HepG2 (cell line): ENCODE results near the gene ETV5. TPM values are rescaled to one million over a fixed set of nuclear protein-coding genes. Genes with fewer than 3 reads are reported as not detected.

Experiments
- ATAC-seq: fragments of 200-7000 bp; cut with Tn5 transposase; 3 replicates; pipeline ENCODE4 v1.9.1; 2020; ENCODE audit warnings: mild to moderate bottlenecking, moderate library complexity
- BruUV-seq: library from RNA; stranded (reverse); fragments of 400-500 nt; replicated peaks from 2 replicates; lab custom pipeline; 2021; lab: Mats Ljungman, UMichigan
- CTCF ChIA-PET: fragments of 300-600 bp; formaldehyde crosslinking; extraction: SDS; loops from one replicate; lab custom pipeline; 2021; ENCODE audit warnings: low total read pairs, inconsistent platforms, low intra/inter-chr PET ratio; lab: Yijun Ruan, JAX
- POLR2A ChIA-PET: fragments of 350-600 bp; sonication (Branson Sonifier 250); formaldehyde crosslinking; loops from one replicate; lab custom pipeline; 2020; ENCODE audit warnings: antibody characterized with exemption, inconsistent platforms; lab: Yijun Ruan, JAX
- DNase-seq: peaks from one replicate; pipeline ENCODE4 v3.0.0-alpha.2; 2015; ENCODE audit warnings: low spot score
- FAIRE-seq: peaks from 3 replicates; lab custom pipeline; 2011; peaks lifted over from hg19 to GRCh38; lab: Jason Lieb, UNC
- H2AFZ ChIP-seq: one replicate; pipeline ENCODE4 v1.6.1; 2011; ENCODE audit warnings: low read length, inconsistent platforms
- H3K27ac ChIP-seq: fragments of 300-600 bp; 3 replicates; pipeline ENCODE4 v1.8.0; 2011; ENCODE audit warnings: mixed run types, mild to moderate bottlenecking, mixed read lengths, low read length, inconsistent platforms; ENCODE audit not compliant: insufficient read depth; ENCODE audit errors: extremely low read length
- H3K27me3 ChIP-seq, 2 experiments: fragments of 200-600 bp in 1 of 2; 2 replicates in 1 of 2; 3 replicates in 1 of 2; pipeline versions ENCODE4 v1.6.0 to v1.8.0; 2011; ENCODE audit warnings: low read length in 2 of 2, mild to moderate bottlenecking in 2 of 2, moderate library complexity in 2 of 2, inconsistent platforms in 1 of 2; ENCODE audit not compliant: insufficient read depth in 2 of 2, control insufficient read depth in 1 of 2
- H3K36me3 ChIP-seq, 2 experiments: fragments of 200-600 bp in 1 of 2; replicated peaks in 1 of 2; 2 replicates in 1 of 2; 3 replicates in 1 of 2; pipeline versions ENCODE4 v1.5.1 to v1.8.0; 2011; ENCODE audit warnings: low read length in 2 of 2, inconsistent platforms in 1 of 2; ENCODE audit not compliant: insufficient read depth in 2 of 2, control insufficient read depth in 1 of 2
- H3K4me1 ChIP-seq: 2 replicates; pipeline ENCODE4 v1.5.1; 2012; ENCODE audit warnings: low read length, inconsistent platforms; ENCODE audit not compliant: insufficient read depth
- H3K4me2 ChIP-seq: 2 replicates; pipeline ENCODE4 v1.6.0; 2011; ENCODE audit warnings: low read depth, low read length, inconsistent platforms
- H3K4me3 ChIP-seq, 3 experiments: fragments of 200-600 bp in 1 of 3; sonication (generic), shearing (Covaris generic) in 1 of 3; replicated peaks in 1 of 3; 2 replicates each; pipeline ENCODE4 v1.5.1; 2011 to 2016; ENCODE audit warnings: low read length in 3 of 3, inconsistent platforms in 2 of 3, low read depth in 2 of 3, mild to moderate bottlenecking in 2 of 3, control low read depth in 1 of 3, mixed read lengths in 1 of 3; ENCODE audit not compliant: insufficient read depth in 1 of 3
- H3K79me2 ChIP-seq: one replicate; pipeline ENCODE4 v1.6.1; 2011; ENCODE audit warnings: low read length, inconsistent platforms; ENCODE audit not compliant: insufficient read depth
- H3K9ac ChIP-seq: 2 replicates; pipeline ENCODE4 v1.6.0; 2011; ENCODE audit warnings: mild to moderate bottlenecking, low read depth, low read length, inconsistent platforms; ENCODE audit not compliant: insufficient read depth
- H3K9me3 ChIP-seq: 2 replicates; pipeline ENCODE4 v1.5.1; 2012; ENCODE audit warnings: mild to moderate bottlenecking, low read length
- H4K20me1 ChIP-seq: 2 replicates; pipeline ENCODE4 v1.6.0; 2011; ENCODE audit warnings: inconsistent platforms, mild to moderate bottlenecking, low read length, moderate library complexity; ENCODE audit not compliant: insufficient read depth
- HHEX ChIP-seq: IDR thresholded peaks from 2 replicates; pipeline ENCODE4 v1.6.1; 2016; ENCODE audit warnings: control low read depth
- MIXL1 ChIP-seq: IDR thresholded peaks from 2 replicates; pipeline ENCODE4 v1.6.1; 2016
- MXI1 ChIP-seq: IDR thresholded peaks from 3 replicates; pipeline ENCODE4 v1.6.1; 2012; ENCODE audit warnings: low read depth, low read length, inconsistent platforms, borderline replicate concordance
- NFYB ChIP-seq: sonication (generic); formaldehyde crosslinking; IDR thresholded peaks from 2 replicates; pipeline ENCODE4 v1.4.0; 2020; ENCODE audit warnings: missing genetic modification reagents
- PRDM15 ChIP-seq: sonication (generic); formaldehyde crosslinking; IDR thresholded peaks from 2 replicates; pipeline ENCODE4 v1.4.0; 2020; ENCODE audit warnings: missing genetic modification reagents
- RBM39 ChIP-seq: fragments of 200-400 bp; formaldehyde crosslinking; IDR thresholded peaks from one replicate; pipeline ENCODE4 v1.6.1; 2018; ENCODE audit warnings: antibody characterized with exemption, mild to moderate bottlenecking, low read depth, low read length; ENCODE audit not compliant: poor library complexity, severe bottlenecking
- RORA ChIP-seq: sonication (generic); formaldehyde crosslinking; IDR thresholded peaks from 2 replicates; pipeline ENCODE4 v1.5.0; 2020; ENCODE audit warnings: mild to moderate bottlenecking, missing genetic modification reagents, moderate library complexity
- ZNF17 ChIP-seq: sonication (generic); formaldehyde crosslinking; IDR thresholded peaks from 2 replicates; pipeline ENCODE4 v1.5.0; 2020; ENCODE audit warnings: mild to moderate bottlenecking, missing genetic modification reagents
- ZNF737 ChIP-seq: sonication (generic); formaldehyde crosslinking; IDR thresholded peaks from 2 replicates; pipeline ENCODE4 v1.5.0; 2020; ENCODE audit warnings: missing genetic modification reagents, mild to moderate bottlenecking, borderline replicate concordance
- WGBS: methylation state at CpG from one replicate; pipeline ENCODE4 v1.1.6; 2017; ENCODE audit warnings: low lambda C conversion rate; 5-methylcytosine and 5-hydroxymethylcytosine counted together
- in situ Hi-C: cut with HindIII; loops from 2 replicates; pipeline ENCODE4 v1.10.0; 2017; ENCODE audit warnings: low pct_unique_long_range_greater_than_20kb; ENCODE audit not compliant: extremely low pct_ligation_motif_present
- intact Hi-C: fragments of 100-400 bp; cut with micrococcal nuclease; formaldehyde crosslinking; loops from one replicate; pipeline ENCODE4 v1.10.0; 2022; ENCODE audit not compliant: unreplicated experiment
- polyA plus RNA-seq, 8 experiments: library from polyadenylated mRNA; depleted of rRNA in 3 of 8; stranded (reverse) in 7 of 8; unstranded in 1 of 8; fragments of >200 nt; fragmentation: Illumina TruSeq in 4 of 8; extraction: Trizol in 4 of 8; gene quantifications; 2 replicates each; pipeline versions ENCODE4 v1.2.1 to v1.2.3, GENCODE V29; 2011 to 2016; ENCODE audit warnings: low read depth in 4 of 8, missing spikeins in 1 of 8, mixed read lengths in 1 of 8; ENCODE audit not compliant: insufficient read depth in 1 of 8
- total RNA-seq, 5 experiments: library from RNA; depleted of rRNA; stranded (reverse); fragments of >200 nt; fragmentation: Illumina TruSeq; extraction: Trizol; gene quantifications; 2 replicates each; pipeline ENCODE4 v1.2.3, GENCODE V29; 2016; ENCODE audit warnings: low read depth in 1 of 5
- TF ChIP-seq, protein P1 (sequence below): sonication (generic); formaldehyde crosslinking; IDR thresholded peaks from 2 replicates; pipeline ENCODE4 v1.4.0; 2020; ENCODE audit warnings: missing genetic modification reagents
- TF ChIP-seq, protein P2 (sequence below): IDR thresholded peaks from 2 replicates; pipeline ENCODE4 v1.6.1; 2016; ENCODE audit warnings: mild to moderate bottlenecking, missing biosample characterization, missing genetic modification reagents

Gene ETV5
- total and polyA plus RNA-seq, 2 of the 13 experiments (the other 11 are each of a cell fraction or from before 2014, with no cell fraction given): 52.9 to 57.2 TPM

- TF ChIP-seq, protein P1, sequence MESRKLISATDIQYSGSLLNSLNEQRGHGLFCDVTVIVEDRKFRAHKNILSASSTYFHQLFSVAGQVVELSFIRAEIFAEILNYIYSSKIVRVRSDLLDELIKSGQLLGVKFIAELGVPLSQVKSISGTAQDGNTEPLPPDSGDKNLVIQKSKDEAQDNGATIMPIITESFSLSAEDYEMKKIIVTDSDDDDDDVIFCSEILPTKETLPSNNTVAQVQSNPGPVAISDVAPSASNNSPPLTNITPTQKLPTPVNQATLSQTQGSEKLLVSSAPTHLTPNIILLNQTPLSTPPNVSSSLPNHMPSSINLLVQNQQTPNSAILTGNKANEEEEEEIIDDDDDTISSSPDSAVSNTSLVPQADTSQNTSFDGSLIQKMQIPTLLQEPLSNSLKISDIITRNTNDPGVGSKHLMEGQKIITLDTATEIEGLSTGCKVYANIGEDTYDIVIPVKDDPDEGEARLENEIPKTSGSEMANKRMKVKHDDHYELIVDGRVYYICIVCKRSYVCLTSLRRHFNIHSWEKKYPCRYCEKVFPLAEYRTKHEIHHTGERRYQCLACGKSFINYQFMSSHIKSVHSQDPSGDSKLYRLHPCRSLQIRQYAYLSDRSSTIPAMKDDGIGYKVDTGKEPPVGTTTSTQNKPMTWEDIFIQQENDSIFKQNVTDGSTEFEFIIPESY (CRISPR knock-in tag): no peak
- no peak for TF ChIP-seq HHEX (CRISPR knock-in tag)
- TF ChIP-seq, protein P2, sequence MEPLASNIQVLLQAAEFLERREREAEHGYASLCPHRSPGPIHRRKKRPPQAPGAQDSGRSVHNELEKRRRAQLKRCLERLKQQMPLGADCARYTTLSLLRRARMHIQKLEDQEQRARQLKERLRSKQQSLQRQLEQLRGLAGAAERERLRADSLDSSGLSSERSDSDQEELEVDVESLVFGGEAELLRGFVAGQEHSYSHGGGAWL (CRISPR knock-in tag): no peak
These were observed 60.8 kb downstream of the ETV5 start (continued) for GRCh38 chr3:186048119-186048518.

GRCh38 chr3:186046838-186047237 lies 62.1 kb downstream of the ETV5 start:
- POLR2A ChIA-PET: interaction anchor here (0.9 kb wide), 1 partner anchor 8 kb away, joined by 3 read pairs; no protein-coding TSS in a partner anchor
- Histone ChIP-seq H3K9ac (no peak overlapping the region), H3K4me2 (no peak overlapping the region), H3K9me3 (no peaks in the 10 kb centered on the region), H3K4me1 (peaks cover 49% of the 10 kb centered on the region), H3K79me2 (no peaks in the 10 kb centered on the region), H4K20me1 (no peaks in the 10 kb centered on the region), H3K4me3 (no peak overlapping the region), H3K36me3 (peaks cover 23 to 46% of the 10 kb centered on the region in 2 experiments), H3K27me3 (no peaks in the 10 kb centered on the region), H2AFZ (no peak overlapping the region), H3K27ac (no peak overlapping the region)
- no peak for FAIRE-seq
- WGBS: 98% methylated on average over 5 of the region's 5 CpGs
- in situ Hi-C loops (no loop called here), intact Hi-C loops (no loop called here)
- TF ChIP-seq PRDM15 (CRISPR knock-in tag): no peak
- no peak for TF ChIP-seq ZNF737 (CRISPR knock-in tag)
- no peak for TF ChIP-seq RORA (CRISPR knock-in tag)
- no peak for TF ChIP-seq NFYB
- no peak for TF ChIP-seq ZNF17 (CRISPR knock-in tag)
- no peak for TF ChIP-seq RBM39
- no peak for TF ChIP-seq MIXL1 (CRISPR knock-in tag)
- TF ChIP-seq MXI1: no peak
- no peak for ATAC-seq
- DNase-seq: no peak
- CTCF ChIA-PET: no interaction called here
- BruUV-seq: no TSS peak
